ENCODE measurements around the gene NPHS1. TPM values are rescaled to one million over a fixed set of nuclear protein-coding genes. Genes with fewer than 3 reads are reported as not detected.
"Not testable (repeated sequence)": the region's sequence is repeated elsewhere in the genome, so short reads cannot be mapped to it uniquely, and the experiment has no call there.

The NPHS1 gene
- total and polyA plus RNA-seq, 9 donors: 0.01 to 1.0 (median 0.12) TPM; not detected in 6

GRCh38 chr19:35844482-35845214 lies 7.7 kb downstream of the NPHS1 start:
- H3K36me3 ChIP-seq: no peaks in the 10 kb centered on the region
- no peak overlapping the region for H3K27ac ChIP-seq
- peaks cover 0 to 5% of the 10 kb centered on the region in 2 donors for H3K9me3 ChIP-seq
- WGBS, 3 donors: 51 to 54% (median 53%) methylated on average over 16 of the region's 16 CpGs
- no peaks in the 10 kb centered on the region for H3K27me3 ChIP-seq
- H3K4me3 ChIP-seq: no peak overlapping the region
- DNase-seq: no peak
- peaks cover 2% of the 10 kb centered on the region for H3K4me1 ChIP-seq (ENCODE audit: insufficient read depth)
- TF ChIP-seq POLR2A (IDR thresholded peaks at IDR 0.05): no peak
- no peak for TF ChIP-seq CTCF (IDR thresholded peaks at IDR 0.05)
- TF ChIP-seq EP300 (IDR thresholded peaks at IDR 0.05): no peak
- intact Hi-C loops (cut with DNase I): no loop called here

GRCh38 chr19:35843676-35844481 lies 8.4 kb downstream of the NPHS1 start:
- Histone ChIP-seq H3K27me3 (no peaks in the 10 kb centered on the region), H3K36me3 (no peaks in the 10 kb centered on the region), H3K9me3 (peaks cover 0 to 5% of the 10 kb centered on the region in 2 donors), H3K4me1 (ENCODE audit: insufficient read depth) (peaks cover 2% of the 10 kb centered on the region), H3K4me3 (no peak overlapping the region), H3K27ac (no peak overlapping the region)
- no peak for TF ChIP-seq CTCF (IDR thresholded peaks at IDR 0.05)
- 5 to 6% (median 6%) methylated on average over 40 to 42 of the region's 42 CpGs for WGBS, 3 donors
- no peak for DNase-seq
- intact Hi-C loops (cut with DNase I): no loop called here

- WGBS, 3 donors: 83 to 88% (median 87%) methylated on average over 4 of the region's 4 CpGs
- peaks cover 2% of the 10 kb centered on the region for H3K4me1 ChIP-seq (ENCODE audit: insufficient read depth)
- intact Hi-C loops (cut with DNase I): no loop called here
- TF ChIP-seq CTCF (IDR thresholded peaks at IDR 0.05): no peak
- H3K27ac ChIP-seq: no peak overlapping the region
- H3K36me3 ChIP-seq: no peaks in the 10 kb centered on the region
- peaks cover 0 to 5% of the 10 kb centered on the region in 2 donors for H3K9me3 ChIP-seq
- no peak for DNase-seq
- no peak overlapping the region for H3K4me3 ChIP-seq
- H3K27me3 ChIP-seq: no peaks in the 10 kb centered on the region
Measured at GRCh38 chr19:35842666-35843272, 9.5 kb downstream of the NPHS1 start.

GRCh38 chr19:35841961-35842595 lies 10.2 kb downstream of the NPHS1 start:
- Histone ChIP-seq H3K9me3 (peaks cover 0 to 5% of the 10 kb centered on the region in 2 donors), H3K27me3 (no peaks in the 10 kb centered on the region), H3K36me3 (no peaks in the 10 kb centered on the region), H3K4me3 (no peak overlapping the region), H3K27ac (no peak overlapping the region), H3K4me1 (ENCODE audit: insufficient read depth) (peaks cover 2% of the 10 kb centered on the region)
- 80 to 83% (median 82%) methylated on average over 13 of the region's 13 CpGs for WGBS, 3 donors
- TF ChIP-seq EP300 (IDR thresholded peaks at IDR 0.05) (no peak), POLR2A (IDR thresholded peaks at IDR 0.05) (no peak), CTCF (IDR thresholded peaks at IDR 0.05) (no peak)
- intact Hi-C loops (cut with DNase I): no loop called here
- DNase-seq: no peak

- H3K27me3 ChIP-seq; H3K27ac ChIP-seq; intact Hi-C loops (cut with DNase I); DNase-seq; H3K9me3 ChIP-seq; H3K4me1 ChIP-seq (ENCODE audit: insufficient read depth); H3K4me3 ChIP-seq; H3K36me3 ChIP-seq: not testable (repeated sequence)
- 44 to 53% (median 45%) methylated on average over 11 of the region's 11 CpGs for WGBS, 3 donors
Measured at GRCh38 chr19:35836096-35836495, 16.2 kb downstream of the NPHS1 start.
